Activated effector memory CD4-positive, alpha-beta T cell treated with anti-CD3 and anti-CD28 coated beads, Interleukin-2, amount 50 U/mL, for 16 hours (primary cell): Measurements from ENCODE around the gene DOCK3.
"Not testable (repeated sequence)": the region's sequence is repeated elsewhere in the genome, so short reads cannot be mapped to it uniquely, and the experiment has no call there.

Experiments used
- DNase-seq: peaks from one replicate; pipeline ENCODE4 v3.0.0-alpha.2; 2020

DOCK3 gene

DNA sequence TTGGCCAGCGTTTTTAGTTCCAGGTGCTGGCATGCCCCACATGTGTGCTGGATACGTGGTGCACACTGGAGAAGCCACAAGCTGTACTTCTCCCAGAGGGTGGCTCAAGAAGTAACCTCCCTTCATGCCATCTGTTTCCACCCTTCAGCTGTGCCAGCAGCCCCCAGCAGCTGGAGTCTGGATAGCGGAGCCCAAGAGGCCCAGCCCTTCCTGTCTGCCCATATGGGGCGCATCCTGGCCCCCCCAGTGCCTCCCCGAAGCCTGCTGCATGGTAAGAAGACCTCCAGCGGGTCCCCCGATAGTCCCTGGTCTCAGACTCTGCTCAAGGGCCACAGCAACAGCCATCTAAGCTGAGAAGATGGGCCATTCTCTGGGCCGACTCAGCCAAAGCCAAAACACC lies 704.6 kb downstream of the DOCK3 start:
- DNase-seq, result peak; percentile 53

DNA sequence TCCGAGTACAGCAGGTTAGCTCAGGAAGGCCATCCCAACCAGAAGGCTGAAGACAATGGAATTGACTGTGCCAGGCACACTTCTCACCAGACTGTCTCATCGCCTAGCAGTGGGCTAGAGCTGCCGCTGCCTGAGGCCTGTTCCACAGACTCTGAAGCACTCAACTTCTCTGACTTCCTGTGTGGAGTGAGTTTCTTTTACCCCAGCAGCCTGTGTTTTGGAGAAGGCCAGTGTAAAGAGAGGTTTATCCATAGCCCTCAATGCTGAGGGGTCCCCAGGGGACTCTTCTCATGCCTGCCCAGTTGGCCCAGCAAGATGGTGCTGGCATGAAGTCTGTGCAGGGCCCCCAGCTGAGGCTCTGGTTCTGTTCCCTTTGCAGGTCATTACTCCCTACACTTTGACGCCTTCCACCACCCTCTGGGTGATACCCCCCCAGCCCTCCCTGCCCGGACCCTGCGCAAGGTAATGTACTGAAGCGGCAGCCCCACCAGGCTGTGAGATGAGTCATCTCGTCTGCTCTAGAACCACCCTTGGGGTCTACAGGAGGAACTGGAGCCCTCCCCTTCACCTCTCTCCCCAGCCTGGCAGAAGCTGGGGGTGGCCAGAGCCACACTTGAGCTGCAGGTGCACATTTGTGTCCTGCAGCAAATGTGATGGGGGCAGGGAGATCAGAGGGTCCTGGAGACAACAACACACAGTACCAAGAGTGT lies 705.2 kb downstream of the DOCK3 start:
- no peak for DNase-seq

DNA sequence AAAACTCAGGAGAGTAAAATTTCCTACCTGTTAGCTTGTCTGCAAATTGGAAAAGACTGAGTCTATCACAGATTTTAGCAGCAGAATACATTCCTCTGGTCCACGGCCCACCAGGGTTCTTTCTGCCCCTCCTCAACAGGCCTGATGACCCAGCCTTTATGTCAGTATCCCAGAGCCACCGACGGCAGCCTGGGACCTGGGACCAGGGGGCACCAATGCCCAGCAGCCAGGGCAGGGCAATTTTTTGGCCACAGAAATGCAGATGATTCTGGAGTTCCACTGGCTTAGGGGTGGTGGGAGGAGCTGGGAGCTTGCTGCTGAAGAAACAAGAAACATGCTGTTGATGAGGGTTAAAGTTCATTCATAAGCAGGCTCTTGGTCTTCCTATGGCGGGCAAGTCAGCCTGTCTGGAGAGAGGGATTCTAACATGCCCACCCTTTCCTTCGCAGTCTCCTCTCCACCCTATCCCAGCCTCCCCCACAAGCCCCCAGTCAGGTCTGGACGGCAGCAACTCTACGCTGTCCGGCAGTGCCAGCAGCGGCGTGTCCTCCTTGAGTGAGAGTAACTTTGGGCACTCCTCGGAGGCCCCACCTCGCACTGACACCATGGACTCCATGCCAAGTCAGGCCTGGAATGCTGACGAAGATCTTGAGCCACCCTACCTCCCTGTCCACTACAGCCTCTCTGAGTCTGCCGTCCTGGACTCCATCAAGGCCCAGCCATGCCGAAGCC lies 706.0 kb downstream of the DOCK3 start:
- DNase-seq, result no peak

DNA sequence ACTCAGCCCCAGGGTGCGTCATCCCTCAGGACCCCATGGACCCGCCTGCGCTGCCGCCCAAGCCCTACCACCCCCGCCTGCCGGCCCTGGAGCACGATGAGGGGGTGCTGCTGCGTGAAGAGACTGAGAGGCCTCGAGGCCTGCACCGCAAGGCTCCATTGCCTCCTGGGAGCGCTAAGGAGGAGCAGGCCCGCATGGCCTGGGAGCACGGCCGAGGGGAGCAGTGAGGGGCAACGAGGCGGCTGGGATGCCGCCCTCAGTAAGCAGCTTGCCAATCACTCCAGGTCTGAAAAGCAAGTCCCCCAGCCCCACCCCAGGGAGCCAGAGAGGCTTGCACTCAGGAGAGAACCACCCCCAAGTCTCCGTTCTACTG lies 706.6 kb downstream of the DOCK3 start:
- DNase-seq, result no peak

DNA sequence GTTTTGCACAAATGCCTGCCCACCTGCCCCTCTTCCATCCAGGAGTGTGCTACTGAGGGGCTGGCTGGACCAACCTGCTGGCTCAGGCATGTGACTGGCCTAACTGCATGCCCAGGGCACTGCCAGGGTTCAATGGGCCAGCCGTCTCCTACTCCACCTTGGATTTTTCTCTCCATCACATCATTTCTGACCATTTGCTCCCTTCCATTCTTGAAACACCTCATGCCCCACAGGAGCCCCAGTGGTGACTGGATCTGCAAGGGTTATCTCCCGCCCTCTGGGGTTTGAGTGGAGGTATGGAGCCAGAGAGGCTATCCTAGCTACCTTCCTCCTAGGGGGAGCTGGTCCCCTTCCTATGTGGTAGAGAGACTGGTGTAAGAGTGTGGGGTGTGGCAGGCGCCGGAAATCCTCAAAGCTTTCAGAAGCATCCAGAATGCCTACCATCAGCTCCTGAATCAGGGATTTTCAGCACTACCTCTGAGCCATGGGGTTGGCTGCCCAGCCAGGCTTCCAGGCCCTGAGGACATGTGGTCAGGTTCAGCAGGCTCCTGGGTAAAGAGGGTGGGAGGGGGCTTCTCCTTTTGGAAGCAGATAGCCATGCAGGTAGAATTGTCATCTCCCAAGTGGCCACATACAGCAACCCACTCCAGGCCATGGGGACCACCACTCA lies 707.5 kb downstream of the DOCK3 start:
- no peak for DNase-seq

DNA sequence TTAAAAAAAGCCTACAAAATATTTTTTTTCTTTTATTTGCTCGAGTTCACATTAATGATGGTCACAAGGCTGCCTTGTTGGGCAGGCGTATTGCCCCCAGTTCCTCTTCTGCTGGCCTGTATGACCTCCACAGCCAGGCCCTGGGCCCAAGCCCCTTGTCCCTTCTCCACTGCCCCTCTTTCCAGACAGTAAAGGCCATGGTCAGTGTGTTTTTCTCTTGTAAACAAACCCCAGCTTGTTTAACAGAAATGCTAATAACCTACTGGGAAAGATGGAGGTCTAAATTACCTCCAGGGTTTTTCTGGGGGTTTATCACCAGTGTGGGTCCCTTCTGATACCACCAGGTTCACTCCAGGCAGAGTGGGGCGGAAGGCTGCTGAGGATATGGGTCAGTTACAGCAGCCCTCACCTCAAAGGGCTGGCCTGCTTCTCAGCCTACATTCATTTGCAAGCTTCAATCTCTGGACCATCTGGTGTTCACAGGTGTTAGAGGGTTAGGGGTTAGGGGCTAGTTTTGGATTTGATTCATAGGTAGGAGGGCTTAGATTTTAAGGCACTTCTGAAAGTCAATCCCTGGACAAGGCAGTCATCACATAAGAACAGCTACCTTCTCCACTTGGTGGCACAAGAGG lies 708.3 kb downstream of the DOCK3 start:
- DNase-seq, result no peak

DNA sequence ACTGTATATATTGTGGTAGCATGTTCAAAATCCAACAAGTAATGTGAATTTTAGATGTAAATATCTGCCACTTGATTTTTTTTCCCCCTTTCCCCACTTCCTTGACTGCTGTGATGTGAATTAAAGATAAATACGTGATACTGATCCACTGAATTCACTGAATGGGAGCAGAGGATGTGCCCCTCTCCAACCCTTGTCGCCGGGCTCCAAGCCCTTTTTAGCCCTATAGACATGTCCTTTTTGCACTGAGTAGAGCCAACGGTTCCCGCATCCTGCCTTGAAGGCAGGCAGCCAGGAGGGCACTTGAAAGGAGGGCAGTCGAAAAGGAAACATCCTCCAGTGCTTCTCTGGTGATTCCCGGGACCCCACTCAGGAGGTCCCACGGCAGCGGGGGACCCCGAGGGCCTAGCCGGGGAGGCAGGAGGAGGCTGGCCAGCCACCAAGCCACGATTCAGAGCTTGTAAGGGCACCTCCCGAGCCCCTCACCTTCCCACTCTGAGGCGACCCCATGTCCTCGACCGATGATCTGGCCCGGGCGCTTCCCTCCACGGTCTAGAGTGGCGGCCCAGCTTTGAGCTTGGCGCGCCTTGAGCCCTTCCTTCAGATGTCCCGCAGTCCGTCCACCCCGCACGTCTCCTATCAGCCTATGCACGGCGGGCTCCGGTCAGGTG lies 709.5 kb downstream of the DOCK3 start:
- no peak for DNase-seq

DNA sequence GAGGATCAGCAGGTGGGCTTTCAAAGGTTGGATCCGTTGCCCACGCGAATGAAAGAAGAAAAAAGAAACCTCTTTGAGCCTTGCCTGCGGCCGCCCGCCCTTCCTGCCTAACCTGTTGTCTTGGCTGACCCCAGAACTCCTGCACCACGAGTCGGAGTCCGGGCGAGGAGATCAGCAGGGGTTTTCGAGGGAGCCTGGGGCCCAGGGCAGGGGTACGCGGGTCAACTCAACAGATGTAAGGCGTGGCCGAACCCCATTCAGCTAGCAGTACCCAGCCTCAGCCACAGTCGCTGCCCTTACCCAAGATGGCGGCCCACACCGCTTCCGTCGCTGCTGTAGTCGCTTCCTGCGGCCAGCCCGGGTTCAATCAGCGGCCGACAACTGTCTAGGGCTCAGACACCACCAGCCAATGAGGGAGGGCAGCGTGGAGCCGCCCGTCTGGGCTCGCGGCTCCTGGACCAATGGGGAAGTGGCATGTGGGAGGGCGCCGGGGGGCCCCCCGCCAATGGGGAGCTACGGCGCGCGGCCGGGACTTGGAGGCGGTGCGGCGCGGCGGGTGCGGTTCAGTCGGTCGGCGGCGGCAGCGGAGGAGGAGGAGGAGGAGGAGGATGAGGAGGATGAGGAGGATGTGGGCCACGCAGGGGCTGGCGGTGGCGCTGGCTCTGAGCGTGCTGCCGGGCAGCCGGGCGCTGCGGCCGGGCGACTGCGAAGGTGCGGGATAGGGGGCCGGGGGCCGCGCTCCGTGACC lies 710.2 kb downstream of the DOCK3 start, which contains the start of gene MANF:
Gene MANF (plus strand): TSS at position 566 of the 748 bp plus-strand sequence. CDS start 52 bp downstream, at position 618.
- DNase-seq, result peak; percentile 99

DNA sequence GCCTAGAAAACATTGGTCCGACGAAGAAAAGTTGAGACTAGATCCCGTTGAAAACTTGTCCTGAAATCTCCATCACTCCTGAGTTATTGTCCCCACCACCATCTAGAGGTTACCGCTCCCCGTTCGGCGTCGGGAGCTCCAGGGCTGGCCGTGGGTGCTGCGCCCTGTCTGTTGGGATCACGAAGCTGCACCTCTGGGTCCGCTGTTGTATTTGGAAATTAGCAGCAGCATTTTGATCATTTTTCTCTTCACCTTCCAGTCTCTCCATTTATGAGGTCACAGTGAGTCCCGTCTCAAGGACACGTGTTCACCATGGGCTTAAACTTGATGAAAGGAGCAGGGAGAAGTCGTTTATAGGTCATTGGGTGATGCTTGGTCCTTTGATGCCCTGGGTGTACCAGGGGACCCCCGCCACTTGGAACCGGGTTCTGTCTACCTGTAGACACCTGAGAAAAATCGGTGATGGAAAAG lies 710.9 kb downstream of the DOCK3 start:
- peak; percentile 66 for DNase-seq

DNA sequence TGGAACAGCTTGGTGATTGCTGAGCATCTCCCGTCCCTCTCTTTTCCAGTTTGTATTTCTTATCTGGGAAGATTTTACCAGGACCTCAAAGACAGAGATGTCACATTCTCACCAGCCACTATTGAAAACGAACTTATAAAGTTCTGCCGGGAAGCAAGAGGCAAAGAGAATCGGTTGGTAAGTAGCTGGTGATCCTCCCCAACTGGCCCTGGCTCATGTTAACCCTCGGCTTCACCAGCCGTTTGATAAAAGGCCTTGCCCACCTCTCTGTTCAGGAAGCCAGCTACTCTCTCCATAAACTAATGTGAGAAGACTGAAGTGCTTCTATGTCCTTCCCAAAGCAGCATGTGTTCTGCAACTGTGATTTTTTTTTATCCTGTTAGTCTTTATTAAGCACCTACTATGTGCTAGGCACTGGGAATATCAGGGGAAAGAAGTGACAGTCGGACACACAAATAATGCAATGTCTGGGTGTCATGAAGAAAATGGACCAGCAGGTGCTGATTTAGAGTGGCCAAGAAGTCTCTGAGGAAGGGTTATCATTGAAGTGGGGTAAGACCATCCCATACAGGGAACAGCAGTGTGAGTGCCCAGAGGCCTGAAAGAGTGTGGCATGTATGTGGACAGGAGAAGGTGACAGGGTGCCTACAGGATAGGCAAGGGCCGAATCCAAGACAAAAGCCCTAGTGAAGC lies 711.6 kb downstream of the DOCK3 start:
- DNase-seq, result no peak

DNA sequence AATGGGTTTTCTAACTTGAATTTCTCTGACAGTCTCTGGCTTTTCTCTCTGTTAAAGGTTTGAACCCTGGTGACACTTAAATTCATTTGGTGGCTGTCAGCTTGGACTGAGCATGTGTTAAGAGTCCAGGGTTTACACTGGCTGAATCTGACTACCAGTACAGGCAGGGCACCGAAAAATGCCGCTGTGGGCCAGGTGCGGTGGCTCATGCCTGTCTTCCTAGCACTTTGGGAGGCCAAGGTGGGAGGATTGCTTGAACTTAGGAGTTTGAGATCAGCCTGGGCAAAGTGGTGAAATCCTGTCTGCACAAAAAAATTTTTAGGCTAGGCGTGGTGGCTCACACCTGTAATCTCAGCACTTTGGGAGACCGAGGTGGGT lies 712.1 kb downstream of the DOCK3 start:
- DNase-seq, result no peak

DNA sequence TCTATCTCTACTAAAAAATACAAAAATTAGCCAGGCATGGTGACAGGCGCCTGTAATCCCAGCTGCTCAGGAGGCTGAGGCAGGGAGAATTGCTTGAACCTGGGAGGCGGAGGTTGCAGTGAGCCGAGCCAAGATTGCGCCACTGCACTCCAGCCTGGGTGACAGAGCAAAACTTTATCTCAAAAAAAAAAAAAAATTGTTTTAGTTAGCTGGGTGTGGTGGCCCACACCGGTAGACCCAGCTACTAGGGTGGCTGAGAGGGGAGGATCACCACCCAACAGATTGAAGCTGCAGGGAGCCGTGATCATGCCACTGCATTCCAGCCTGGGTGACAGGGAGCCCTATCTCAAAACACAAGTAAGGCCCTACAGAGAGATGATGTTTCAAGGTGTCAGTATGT lies 712.6 kb downstream of the DOCK3 start:
- DNase-seq, result not testable (repeated sequence)

DNA sequence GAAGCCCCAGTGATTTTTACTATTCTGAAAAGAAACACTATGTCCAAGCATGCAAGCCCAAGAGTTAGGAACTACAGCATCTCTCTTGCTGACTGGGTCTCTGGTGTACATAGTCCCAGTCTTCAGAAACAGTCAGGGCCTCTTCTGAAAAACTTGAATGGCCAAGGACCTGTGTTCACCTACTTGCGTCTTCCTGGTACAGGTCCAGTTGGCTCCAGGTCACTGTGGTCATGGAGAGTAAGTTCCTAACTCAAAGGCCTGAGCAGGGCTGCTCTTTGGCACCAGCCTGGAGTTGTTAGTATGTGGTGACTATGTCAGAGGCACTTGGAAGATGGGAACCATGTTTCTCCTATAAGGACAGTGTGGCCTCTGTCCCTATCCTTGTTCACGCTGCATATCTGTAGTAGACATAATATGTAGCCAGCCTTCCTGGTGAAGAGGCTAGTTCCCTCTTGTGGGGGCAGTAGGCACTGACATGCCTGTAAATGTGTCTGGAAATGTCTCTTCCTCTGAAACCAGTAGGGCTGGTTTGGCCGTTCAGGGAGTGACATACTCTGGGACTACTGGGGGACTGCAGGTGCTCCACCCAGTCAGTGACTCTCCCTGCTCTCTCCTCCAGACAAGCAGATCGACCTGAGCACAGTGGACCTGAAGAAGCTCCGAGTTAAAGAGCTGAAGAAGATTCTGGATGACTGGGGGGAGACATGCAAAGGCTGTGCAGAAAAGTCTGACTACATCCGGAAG lies 713.7 kb downstream of the DOCK3 start:
- DNase-seq, result no peak

DNA sequence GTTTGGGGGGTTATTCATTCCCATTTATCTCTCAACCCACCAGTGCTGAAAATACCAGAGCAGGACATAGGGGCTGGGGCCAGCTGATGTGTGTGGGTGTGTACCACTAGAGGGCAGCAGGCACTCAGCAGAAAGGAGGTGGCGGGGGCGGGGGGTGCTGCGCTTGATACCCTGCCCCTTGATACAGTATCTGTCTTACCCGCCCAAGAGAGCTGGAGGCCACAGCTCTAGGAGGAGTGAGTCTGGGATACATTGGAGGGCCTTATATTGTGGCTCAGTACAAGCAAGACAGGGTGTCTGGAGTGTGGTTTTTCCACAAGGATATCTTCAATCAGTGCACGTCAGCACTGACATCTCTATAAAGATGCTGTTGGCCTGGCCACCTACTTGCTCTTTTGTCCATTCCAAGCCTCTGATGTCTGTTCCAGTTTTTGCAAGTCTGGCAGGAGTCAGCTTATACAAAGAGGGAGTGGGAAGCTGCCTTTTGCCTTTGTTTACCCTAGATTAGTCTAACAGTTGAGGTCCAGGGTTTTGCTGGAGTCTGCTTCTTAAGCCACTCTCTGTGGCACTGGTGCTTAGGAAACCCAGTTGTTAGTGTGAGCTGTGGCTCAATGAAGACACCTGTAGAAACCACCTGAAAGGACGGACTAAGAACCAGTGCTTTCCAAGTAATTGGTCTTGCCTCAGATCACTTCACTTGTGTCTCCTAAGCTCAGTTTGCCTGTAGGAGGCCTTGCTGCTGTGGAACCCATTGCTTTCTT lies 714.9 kb downstream of the DOCK3 start:
- peak; percentile 85 for DNase-seq

DNA sequence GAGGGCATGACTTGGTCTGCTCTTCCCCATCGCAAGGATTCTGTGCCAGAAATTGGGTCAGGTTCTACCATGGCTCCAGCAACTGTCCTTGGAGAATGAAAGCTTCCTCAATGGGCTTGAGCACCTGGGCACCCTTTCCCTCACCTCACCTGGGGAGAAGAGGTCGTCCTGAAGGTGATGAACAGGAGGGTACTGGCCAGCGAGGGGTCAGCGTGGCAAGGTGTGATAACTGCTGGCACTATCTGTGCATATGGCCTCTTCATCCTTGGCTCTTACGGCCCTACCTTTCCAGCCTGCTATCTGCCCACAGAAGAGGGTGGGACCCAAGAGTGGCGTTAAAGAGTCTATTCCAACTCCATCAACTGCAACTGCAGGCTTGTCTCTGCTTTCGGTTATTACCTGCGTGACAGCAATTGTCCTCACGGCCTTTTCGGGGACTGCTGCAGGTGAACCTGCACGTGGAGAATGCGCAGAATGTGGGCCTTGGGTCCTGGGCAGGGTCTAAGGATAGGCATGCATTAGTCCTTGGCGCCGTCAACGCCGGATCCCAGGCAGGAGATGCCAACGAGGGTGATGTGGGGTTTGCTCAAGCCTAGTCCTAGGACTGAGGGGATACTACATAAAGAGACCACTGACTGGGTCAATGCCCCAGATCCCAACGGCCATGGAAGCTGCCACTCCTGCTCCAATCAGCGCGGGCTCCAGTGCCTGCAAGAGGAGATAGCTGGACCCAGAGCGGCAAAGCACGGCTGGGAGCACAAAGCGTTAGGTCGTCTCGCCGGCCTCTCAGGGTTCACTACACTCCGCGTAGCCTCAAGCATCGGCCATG lies 715.7 kb downstream of the DOCK3 start:
- DNase-seq, result no peak

DNA sequence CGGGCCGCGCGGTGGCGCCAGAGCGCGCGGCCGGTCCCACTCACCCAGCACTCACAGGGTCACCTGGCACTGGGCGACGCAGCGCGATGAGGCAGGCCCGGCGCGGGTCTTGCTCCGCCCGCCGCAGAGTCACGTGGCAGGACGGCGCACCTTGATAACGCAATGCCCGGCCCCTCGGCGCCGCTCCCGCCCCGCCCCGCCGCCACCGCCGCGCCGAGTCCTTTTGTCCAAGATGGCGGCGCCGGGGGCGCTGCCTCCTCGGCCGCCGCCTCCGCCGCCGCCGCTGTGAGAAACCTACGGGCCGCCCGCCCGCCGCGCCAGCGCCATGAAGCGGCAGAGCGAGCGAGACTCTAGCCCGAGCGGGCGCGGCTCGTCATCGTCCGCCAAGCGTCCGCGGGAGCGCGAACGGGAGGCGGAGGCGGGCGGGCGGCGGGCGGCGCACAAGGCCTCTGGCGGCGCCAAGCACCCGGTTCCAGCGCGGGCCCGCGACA lies 716.4 kb downstream of the DOCK3 start, which contains the start of gene RBM15B:
Gene RBM15B (plus strand): TSS at position 211 of the 491 bp plus-strand sequence. CDS start 115 bp downstream, at position 326.
- peak; percentile 99 for DNase-seq

DNA sequence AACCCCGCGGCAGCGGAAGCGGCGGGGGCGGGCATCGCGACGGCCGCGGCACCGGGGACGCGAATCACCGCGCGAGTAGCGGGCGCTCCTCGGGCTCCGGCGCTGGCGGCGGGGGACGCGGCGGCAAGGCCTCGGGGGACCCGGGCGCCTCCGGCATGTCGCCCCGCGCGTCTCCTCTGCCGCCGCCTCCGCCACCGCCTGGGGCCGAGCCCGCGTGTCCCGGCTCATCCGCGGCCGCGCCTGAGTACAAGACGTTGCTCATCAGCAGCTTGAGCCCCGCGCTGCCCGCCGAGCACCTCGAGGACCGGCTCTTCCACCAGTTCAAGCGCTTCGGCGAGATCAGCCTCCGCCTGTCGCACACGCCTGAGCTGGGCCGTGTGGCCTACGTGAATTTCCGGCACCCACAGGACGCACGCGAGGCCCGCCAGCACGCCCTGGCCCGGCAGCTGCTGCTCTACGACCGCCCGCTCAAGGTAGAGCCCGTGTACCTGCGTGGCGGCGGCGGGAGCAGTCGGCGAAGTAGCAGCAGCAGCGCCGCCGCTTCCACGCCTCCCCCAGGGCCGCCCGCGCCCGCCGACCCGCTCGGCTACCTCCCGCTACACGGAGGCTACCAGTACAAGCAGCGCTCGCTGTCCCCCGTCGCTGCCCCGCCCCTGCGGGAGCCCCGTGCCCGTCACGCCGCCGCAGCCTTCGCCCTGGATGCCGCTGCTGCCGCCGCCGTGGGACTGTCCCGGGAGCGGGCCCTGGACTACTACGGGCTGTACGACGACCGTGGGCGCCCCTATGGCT lies 717.0 kb downstream of the DOCK3 start:
- peak; percentile 86 for DNase-seq
